Smooth muscle cell of trachea (primary cell): ENCODE results near the gene LRRN1. TPM values are rescaled to one million over a fixed set of nuclear protein-coding genes. Genes with fewer than 3 reads are reported as not detected.

Experiments
- total RNA-seq: library from RNA; depleted of rRNA; stranded (reverse); fragments of >200 nt; gene quantifications from 2 replicates; pipeline ENCODE4 v1.2.1, GENCODE V29; 2014

The LRRN1 gene
- under 0.01 TPM in 2 replicates for total RNA-seq

GRCh38 chr3:3799173-3800079 lies at the start of gene LRRN1:
TSS of gene LRRN1 (plus strand) at chr3:3799431. CDS start at chr3:3844642, 45,211 bp downstream.

